ENCODE data around the gene DISP3. TPM values are rescaled to one million over a fixed set of nuclear protein-coding genes. Genes with fewer than 3 reads are reported as not detected.

Gene DISP3
- total RNA-seq, 1 experiment from 2014 or later, result 0.02 TPM

DNA sequence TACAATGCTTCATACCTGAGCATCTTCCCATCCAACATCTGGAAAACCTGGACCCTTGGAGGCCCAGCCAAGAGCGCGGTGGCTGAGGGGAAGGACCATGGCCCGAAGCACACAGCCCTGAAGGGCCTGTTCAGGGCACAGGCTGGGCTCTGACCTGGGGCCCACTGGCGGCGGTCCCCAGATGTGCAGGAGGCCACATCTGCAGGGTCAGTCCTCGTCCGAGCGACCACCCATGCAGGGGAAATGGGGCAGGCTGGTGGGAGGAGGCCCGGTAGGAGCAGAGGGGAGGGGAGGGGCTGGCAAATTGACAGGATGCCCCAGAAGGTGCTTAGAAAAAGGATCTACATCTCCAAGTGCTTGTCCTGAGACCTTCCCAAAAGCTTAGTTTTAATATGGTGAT, 59.9 kb downstream of the DISP3 start:
- no peak for DNase-seq (ENCODE audit: low read depth)

DNA sequence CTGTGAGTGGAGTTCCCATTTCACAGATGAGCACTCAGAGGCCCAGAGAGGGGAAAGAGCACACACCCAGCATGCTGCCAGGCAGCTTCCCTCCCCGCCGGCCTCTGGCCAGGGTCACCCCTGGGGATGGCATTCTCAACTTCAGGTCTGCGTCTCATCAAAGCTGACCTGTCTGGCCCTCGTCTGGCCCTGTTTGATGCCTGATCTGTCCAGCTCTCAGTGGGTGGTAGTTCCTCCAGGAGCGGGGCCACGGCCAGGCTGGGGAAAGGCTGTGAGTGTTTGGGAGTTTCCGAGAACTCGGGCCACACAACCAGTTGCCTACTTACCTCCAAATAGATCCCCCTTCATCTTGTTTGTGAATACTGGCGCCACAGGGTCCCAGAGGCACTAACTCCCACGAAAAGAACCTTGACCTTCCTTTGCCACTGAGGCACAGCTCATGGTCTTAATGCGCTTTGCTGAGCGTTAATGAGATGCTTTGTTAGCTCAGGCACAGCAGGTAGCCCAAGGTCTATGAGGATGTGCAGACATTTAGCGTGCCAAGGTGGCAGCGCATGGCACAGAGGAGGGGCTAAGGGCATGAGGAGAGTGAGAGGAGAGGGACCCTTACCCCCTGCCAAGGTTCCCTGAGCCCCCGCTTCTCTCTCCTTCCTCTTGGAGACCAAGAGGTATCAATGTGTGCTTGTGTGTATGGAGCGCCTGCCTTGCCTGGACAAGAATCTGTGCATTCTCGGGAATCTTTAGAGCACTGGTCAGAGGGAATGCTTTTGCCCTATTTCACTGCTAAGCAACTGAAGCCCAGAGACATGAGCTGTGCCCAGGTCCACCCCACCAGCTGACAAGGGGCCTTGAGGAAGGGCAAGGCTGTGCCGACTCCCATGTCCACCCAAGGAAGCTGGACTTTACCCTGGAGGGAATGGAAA, 61.2 kb downstream of the DISP3 start:
- DNase-seq (ENCODE audit: low read depth), result no peak

- DNase-seq (ENCODE audit: low read depth), result no peak
These were observed 61.8 kb downstream of the DISP3 start for GRCh38 chr1:11540773-11541160.

- no peak for DNase-seq (ENCODE audit: low read depth)
These were observed 62.3 kb downstream of the DISP3 start for GRCh38 chr1:11541236-11541635.

DNA sequence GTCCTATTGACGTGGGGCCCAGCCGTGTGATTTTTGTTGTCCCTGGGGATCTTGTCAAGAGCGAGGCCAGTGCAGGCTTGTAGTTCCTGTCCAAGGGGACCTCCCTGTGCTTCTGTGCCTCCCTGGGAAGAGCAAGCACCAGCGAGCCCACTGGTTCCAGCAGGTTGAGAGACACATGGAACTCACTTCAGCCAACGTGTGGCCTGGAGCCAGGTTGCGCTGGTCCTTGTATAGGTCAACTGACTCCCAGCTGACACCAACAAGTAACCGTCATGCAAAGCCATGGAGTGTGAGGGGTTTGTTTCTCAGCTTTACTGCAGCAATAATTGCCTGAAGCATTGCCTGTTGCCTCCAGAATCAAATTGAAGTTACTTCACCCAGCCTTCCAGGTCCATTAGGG, 63.0 kb downstream of the DISP3 start:
- no peak for DNase-seq (ENCODE audit: low read depth)

GRCh38 chr1:11543392-11543791, 64.4 kb downstream of the DISP3 start:
- no peak for DNase-seq (ENCODE audit: low read depth)

- no peak for DNase-seq (ENCODE audit: low read depth)
These were observed 64.8 kb downstream of the DISP3 start for GRCh38 chr1:11543796-11544195.

GRCh38 chr1:11546456-11546855, 67.5 kb downstream of the DISP3 start:
- DNase-seq (ENCODE audit: low read depth), result no peak

GRCh38 chr1:11550664-11551283, 71.8 kb downstream of the DISP3 start:
- DNase-seq (ENCODE audit: low read depth), result peak; percentile 62

DNA sequence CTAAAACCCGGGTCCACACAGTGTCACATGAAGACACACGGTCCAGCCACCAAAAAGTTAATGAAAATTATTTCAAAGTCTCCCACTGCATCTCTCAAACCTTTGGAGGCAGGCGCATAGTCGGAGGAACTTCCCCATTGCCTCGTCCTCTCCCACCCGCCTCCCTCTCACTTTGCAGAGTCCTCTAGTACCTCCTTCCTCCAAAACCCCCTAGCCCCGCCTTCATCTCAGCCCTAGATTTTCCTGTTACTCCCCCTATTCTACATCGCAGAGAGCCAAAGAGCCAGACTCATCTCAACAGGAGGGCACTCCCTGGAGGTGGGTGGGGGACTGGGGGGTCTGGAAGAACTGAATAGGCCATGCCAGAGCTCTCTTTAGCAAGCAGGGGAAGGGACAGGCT, 79.3 kb downstream of the DISP3 start:
- no peak for DNase-seq (ENCODE audit: low read depth)

DNA sequence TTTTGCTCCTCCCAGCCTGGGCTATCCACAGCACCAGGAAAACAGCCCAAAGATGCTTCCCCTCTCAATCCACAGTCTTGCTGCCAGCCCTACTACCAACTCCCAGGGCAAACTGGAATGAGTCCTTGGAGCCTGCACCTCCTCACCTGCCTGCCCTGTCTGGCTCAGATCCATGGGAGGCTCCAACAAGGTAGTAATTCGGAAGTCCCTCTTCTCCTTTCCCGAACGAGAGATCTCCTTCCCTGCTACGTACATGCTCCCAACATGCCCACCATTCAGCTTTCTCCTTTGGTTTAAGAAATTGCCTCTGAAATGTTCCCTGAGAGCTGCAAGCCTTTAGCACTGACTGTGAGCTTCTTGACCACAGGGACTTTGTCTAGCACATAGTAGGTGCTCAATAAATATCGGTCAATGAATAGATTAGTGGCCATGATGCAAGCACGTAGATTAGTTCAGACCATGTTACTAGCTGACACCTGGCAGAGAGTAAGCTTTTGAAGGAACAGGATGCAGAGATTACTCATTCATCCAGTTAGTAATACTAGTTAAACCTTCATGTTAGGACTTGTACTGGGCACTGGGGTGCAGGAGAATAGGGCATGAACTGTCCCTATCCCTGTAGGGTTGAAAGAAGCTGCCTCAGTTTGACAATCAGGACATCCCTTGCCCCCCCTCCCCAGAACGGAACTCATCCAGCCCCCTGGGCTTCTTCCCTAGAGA, 80.1 kb downstream of the DISP3 start:
- no peak for DNase-seq (ENCODE audit: low read depth)

- no peak for DNase-seq (ENCODE audit: low read depth)
These were observed 80.6 kb downstream of the DISP3 start for GRCh38 chr1:11559591-11559970.

GRCh38 chr1:11560061-11560460, 81.1 kb downstream of the DISP3 start:
- no peak for DNase-seq (ENCODE audit: low read depth)

DNA sequence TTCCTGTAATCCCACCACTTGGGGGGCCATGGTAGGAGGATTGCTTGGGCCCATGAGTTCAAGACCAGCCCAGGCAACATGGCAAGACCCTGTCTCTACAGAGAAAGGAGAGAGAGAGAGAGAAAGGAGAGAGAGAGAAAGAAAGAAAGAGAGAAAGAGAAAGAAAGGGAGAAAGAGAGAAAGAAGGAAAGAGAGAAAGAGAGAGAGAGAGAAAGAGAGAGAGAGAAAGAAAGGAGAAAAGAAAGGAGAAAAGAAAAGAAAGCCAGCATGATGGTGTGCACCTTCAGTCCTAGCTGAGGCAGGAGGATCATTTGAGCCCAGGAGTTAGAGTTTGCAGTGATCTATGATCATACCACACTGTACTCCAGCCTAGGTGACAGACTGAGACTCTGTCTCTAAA, 82.8 kb downstream of the DISP3 start:
- no peak for DNase-seq (ENCODE audit: low read depth)

GRCh38 chr1:11562664-11563063, 83.7 kb downstream of the DISP3 start:
- DNase-seq (ENCODE audit: low read depth), result no peak

DNA sequence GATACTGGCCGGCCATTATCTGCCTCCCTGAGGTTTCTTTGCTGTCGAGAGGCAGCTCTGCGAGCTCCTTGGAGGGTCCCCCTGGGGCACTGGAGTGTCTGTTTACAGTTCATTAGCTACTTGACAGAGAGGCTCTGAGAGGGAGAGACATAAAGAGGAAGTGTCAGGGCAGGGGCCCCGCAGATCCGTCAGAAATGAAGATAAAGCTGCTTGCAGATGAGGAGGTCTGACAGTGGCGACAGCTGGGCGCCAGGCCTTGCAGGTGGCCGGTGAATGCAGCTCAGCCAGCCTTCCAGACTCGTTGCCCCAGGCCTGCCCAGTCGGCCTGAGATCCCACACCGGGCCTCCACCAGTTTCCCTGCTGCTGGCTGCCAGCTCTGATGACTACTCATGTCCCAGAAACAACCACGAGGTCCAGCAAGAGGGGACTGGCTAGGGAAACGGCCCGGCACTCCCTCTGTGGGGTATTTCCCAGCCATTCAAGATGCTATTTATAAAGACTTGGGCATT, 84.7 kb downstream of the DISP3 start:
- peak; percentile 11 for DNase-seq (ENCODE audit: low read depth)

DNA sequence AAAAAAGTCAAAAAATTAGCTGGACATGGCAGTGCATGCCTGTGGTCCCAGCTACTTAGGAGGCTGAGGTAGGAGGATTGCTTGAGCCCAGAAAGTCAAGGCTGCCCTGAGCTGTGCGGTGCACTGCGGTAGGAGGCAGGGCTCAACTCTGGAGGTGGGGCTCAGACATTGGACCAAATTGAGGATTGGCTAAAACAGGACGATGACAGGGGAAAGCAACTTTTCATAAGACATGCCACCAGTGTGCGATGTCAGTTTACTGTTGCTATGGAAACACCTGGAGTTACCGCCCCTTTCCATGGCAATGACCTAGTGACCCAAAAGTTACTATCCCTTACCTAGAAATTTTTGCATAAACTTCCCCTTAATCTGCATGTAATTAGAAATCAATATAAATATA, 85.3 kb downstream of the DISP3 start:
- no peak for DNase-seq (ENCODE audit: low read depth)

GRCh38 chr1:11566042-11566850, 87.3 kb downstream of the DISP3 start:
- no peak for DNase-seq (ENCODE audit: low read depth)

DNA sequence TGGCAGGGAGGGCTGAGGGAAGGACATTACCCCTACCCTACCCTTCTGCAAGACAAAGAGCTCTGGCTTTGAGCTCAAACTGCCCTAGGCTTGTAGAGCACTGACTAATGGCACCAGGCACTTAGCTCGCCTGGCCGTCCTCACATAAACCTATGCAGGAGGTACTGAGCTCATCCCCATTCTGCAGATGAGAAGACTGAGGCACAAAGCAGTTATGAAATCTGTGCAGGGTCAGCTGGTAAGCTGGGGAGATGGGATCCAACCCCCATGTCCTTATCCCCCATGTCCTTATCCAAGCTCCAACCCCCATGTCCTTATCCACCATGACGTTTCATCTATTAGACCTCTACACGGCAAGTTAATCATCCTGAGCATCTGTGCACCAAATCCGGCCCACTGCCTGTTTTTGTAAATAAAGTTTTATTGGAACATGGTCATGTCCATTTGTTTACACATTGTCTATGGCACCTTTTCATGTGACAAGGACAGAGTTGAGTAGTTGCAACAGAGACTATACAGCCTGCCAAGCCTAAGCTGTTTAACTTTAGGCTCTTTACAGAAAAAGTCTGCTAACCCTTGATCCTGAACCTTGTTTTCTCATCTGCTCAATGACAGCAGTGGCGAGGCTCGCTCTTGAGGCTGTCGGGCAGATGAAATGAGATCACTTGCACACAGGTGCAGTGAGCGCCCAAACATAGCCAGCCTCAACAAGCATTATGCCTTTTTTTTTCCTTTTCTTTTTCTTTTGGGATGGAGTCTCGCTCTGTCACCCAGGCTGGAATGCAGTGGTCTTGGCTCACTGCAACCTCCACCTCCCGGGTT, 88.5 kb downstream of the DISP3 start:
- DNase-seq (ENCODE audit: low read depth), result no peak

GRCh38 chr1:11568687-11569086, 89.7 kb downstream of the DISP3 start:
- peak; percentile 64 for DNase-seq (ENCODE audit: low read depth)

Data from HT1080 (cell line).